GM13976 (cell line): ENCODE data around the gene TUBA1B.

Source experiments
- DNase-seq: peaks from one replicate; pipeline ENCODE4 v3.0.0; 2012; ENCODE audit warnings: low spot score
- CTCF ChIP-seq: IDR thresholded peaks from 2 replicates; pipeline ENCODE4 v1.5.1; 2012; ENCODE audit warnings: borderline replicate concordance, mild to moderate bottlenecking; ENCODE audit not compliant: insufficient read depth; ENCODE audit errors: extremely low read depth, missing control alignments, control extremely low read depth
- in situ Hi-C: fragments of 300-500 bp; cut with MboI; formaldehyde crosslinking; loops from one replicate; pipeline ENCODE4 v1.12.0; 2022; ENCODE audit warnings: low sequenced_read_pairs, mixed read lengths, inconsistent platforms; ENCODE audit not compliant: unreplicated experiment

TUBA1B gene

GRCh38 chr12:49160399-49160798 is 29.2 kb upstream of the TUBA1B start:
- TF ChIP-seq CTCF = no peak
- no peak for DNase-seq
- in situ Hi-C loops = no loop called here

- TF ChIP-seq CTCF = no peak
- no peak for DNase-seq
- in situ Hi-C loops = no loop called here
Measured at GRCh38 chr12:49154221-49154620, 23.0 kb upstream of the TUBA1B start.

GRCh38 chr12:49147384-49147783 is 16.2 kb upstream of the TUBA1B start:
- in situ Hi-C loops = no loop called here
- no peak for TF ChIP-seq CTCF
- no peak for DNase-seq

- TF ChIP-seq CTCF = no peak
- no peak for DNase-seq
- in situ Hi-C loops = no loop called here
Measured at GRCh38 chr12:49146406-49146805, 15.2 kb upstream of the TUBA1B start.

GRCh38 chr12:49144384-49144783 is 13.2 kb upstream of the TUBA1B start:
- no peak for DNase-seq
- TF ChIP-seq CTCF = no peak
- in situ Hi-C loops = no loop called here

GRCh38 chr12:49138999-49139398 is 7.8 kb upstream of the TUBA1B start:
- in situ Hi-C loops = no loop called here
- no peak for DNase-seq
- no peak for TF ChIP-seq CTCF

GRCh38 chr12:49138587-49138986 is 7.4 kb upstream of the TUBA1B start:
- no peak for DNase-seq
- no peak for TF ChIP-seq CTCF
- in situ Hi-C loops = no loop called here
